Renal cortical epithelial cell (primary cell): ENCODE data around the gene FN3K. TPM values are rescaled to one million over a fixed set of nuclear protein-coding genes. Genes with fewer than 3 reads are reported as not detected.

Source experiments
- DNase-seq: peaks from one replicate; pipeline ENCODE4 v3.0.0-alpha.2; 2011; ENCODE audit warnings: low read depth
- total RNA-seq: library from RNA; depleted of rRNA; stranded (reverse); fragments of >200 nt; gene quantifications from 2 replicates; pipeline ENCODE4 v1.2.3, GENCODE V29; 2014

The FN3K gene
- total RNA-seq, 1 donor from 2014 or later = 16.8 TPM

GRCh38 chr17:82795615-82796014, 60.2 kb downstream of the FN3K start:
- no peak for DNase-seq

GRCh38 chr17:82797061-82797460, 61.6 kb downstream of the FN3K start:
- DNase-seq = no peak

- DNase-seq = no peak
Measured at GRCh38 chr17:82798752-82799151, 63.3 kb downstream of the FN3K start.

GRCh38 chr17:82799591-82799990, 64.2 kb downstream of the FN3K start:
- DNase-seq = no peak

Other genes starting within 250 kb of the FN3K start
- gene FOXK2, start 215.9 kb upstream of the FN3K start, total RNA-seq = 20.1 and 35.5 TPM in 2 replicates
- 88.6 and 98.6 TPM in 2 replicates for gene WDR45B, start 87.2 kb upstream of the FN3K start, total RNA-seq
- gene RAB40B, start 36.9 kb upstream of the FN3K start, total RNA-seq = 11.1 and 31.5 TPM in 2 replicates
- gene FN3KRP, start 18.9 kb upstream of the FN3K start, total RNA-seq = 18.8 and 21.3 TPM in 2 replicates
- 10.6 and 38.5 TPM in 2 replicates for gene TBCD, start 16.4 kb downstream of the FN3K start, total RNA-seq
- not detected in 2 replicates for gene ZNF750, start 104.4 kb downstream of the FN3K start, total RNA-seq